Measurements from ENCODE around the gene QRICH2. TPM values are rescaled to one million over a fixed set of nuclear protein-coding genes. Genes with fewer than 3 reads are reported as not detected.

QRICH2 gene
- total RNA-seq, 2 experiments from 2014 or later = 1.7 to 2.0 TPM

DNA sequence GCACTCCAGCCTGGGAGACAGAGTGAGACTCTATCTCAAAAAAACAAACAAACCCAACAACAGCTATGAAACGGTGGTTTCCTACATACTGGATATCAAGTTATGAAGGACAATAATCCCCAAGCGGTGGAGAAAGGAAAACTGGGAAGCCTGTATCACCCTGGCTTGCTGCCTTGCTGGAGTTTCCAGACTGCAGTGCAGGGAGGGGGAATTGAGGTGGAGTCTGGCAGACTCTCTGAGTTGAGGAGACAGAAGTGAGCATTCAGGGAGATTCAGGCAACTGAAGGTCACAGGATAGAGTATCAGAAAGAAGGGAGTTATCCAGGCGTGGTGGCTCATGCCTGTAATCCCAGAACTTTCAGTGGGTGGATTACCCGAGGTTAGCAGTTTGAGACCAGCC lies 11.9 kb downstream of the QRICH2 start:
- POLR2A ChIA-PET = no interaction called here
- CTCF ChIA-PET = interaction anchor here (0.7 to 3.3 kb wide), 4 partner anchors 17 to 207 kb away, joined by 4 to 14 read pairs (median 6); no protein-coding TSS in a partner anchor

DNA sequence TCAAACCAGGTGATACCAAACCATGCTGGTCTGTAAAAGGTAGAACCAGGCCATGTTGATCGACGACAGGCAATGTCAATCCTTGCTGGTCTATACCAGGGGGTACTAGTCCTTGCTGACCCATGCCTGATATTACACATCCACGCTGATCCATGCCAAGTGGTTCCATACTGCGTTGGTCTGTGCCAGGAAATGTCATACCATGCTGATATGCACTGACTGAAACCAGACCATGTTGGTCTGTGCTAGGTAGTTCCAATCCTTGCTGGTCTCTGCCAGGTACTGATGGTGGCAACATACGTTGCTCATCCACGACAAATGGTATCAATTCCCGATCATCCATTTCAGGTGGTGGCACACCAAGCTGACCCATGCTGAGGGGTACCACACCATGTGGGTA lies 15.0 kb downstream of the QRICH2 start:
- ChIA-PET POLR2A (no interaction called here), CTCF (interaction anchor here (1.1 kb wide), 1 partner anchor 14 kb away, joined by 3 read pairs; no protein-coding TSS in a partner anchor)

DNA sequence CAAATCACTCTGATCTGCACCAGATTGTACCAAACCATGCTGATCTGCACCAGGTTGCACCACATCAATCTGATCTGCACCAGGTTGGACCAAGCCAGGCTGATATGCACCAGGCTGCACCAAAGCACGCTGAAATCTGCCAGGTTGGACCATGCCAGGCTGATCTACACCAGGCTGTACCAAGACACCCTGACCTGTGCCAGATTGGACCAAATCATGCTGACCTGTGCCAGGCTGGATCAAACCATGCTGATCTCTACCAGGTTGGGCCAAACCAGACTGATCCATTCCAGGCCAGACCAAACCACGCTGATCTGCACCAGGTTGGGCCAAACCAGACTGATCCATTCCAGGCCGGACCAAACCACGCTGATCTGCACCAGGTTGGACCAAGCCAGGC lies 15.5 kb downstream of the QRICH2 start:
- CTCF ChIA-PET = no interaction called here
- POLR2A ChIA-PET = no interaction called here

DNA sequence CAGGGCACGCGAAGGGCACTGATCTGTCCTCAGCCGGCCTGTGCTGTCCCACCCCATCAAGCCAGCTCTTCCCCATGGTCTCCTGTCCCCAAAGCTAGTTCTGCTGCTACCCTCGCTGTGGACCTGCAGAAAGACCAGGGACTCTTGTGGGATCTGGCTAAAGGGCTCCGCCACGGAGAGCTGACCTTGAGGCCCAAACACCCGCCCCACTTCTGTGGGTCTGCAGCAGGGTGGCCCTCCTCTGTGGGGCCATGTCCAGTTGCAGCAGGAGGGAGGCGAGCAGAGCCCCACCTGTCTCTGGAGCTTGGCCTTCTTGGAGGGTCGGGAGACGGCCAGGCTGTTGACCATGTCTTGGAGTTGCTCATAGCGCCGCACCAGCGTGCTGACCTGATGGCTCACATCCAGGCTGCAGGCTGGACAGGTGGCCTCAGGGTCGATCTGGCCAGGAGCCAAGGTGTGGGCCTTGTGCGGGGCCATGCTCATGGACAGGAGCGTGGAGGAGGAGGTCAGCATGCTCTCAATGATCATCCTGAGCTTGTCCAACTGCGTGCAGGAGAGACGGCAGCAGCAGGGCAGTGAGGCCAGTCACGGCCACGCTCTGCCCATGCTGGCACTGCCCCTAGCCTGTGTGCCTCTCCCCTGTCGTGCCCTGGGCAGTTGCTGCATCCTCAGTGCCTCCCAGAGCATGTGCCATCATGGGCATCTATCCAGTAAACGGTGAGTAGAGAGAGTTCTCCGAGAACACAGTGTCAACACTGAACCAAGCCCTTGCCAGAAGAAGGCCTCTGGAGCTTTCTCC lies 26.3 kb downstream of the QRICH2 start:
- CTCF ChIA-PET = interaction anchor here (3.9 to 5.3 kb wide), 3 partner anchors 16 to 163 kb away, joined by 14 to 122 read pairs (median 60); no protein-coding TSS in a partner anchor
- POLR2A ChIA-PET = no interaction called here

DNA sequence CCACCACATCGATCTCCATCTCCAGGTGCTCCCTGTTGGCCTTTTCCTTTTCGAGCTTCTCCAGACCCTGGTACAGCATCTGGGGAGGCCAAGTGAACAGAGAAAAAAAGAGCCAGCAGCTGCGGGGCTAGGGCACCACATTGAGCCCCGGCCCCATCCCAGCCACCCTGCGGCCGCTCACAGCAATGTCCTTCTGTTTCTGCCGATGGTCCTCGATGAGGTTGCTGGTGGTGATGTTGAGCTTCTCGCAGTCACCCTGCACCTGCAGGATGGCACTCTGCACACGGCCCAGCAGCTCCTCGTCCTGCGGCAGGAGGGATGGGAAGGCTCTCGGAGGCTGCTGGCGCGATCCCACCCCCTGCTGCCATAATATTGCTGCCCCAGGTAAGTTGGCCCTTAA lies 27.4 kb downstream of the QRICH2 start:
- ChIA-PET CTCF (interaction anchor here (1.1 to 5.3 kb wide), 12 partner anchors 12 to 186 kb away, joined by 3 to 122 read pairs (median 8); no protein-coding TSS in a partner anchor), POLR2A (interaction anchor here (0.9 to 1.3 kb wide), 2 partner anchors 19 to 384 kb away, joined by 3 read pairs; no protein-coding TSS in a partner anchor)

DNA sequence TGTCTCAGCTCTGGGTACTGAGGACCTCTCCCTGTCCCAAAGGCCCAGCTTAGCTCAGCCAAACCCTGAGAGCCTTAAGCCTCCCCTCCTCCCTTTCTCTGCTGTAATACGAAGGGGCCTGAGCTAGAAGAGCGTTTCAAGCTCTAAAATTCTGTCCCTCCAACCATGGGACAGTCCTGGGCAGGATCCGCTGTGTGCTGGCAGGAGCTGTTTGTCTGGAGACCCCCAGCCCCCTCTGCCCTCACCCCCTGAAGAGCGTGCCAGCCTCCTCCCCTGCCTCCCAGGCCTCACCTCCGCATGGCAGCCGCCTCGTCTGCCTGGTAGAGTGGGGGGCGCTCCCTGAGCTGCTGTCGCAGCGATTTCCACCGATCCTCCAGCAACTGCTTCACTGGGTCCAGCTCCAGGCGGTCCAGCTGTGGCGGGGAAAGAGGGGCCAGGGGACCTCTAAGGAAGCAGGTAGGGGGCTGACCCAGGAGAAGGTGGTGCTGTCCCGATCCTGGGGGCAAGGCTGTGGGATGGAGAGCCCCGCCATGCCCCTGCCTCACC lies 28.3 kb downstream of the QRICH2 start:
- ChIA-PET POLR2A (interaction anchor here (0.6 to 1.3 kb wide), 4 partner anchors 20 to 157 kb away, joined by 3 to 4 read pairs (median 4); no protein-coding TSS in a partner anchor), CTCF (interaction anchor here (0.6 to 5.3 kb wide), 63 partner anchors 8 to 268 kb away, joined by 3 to 122 read pairs (median 5); partner anchors contain the start of genes EXOC7 and FOXJ1)

DNA sequence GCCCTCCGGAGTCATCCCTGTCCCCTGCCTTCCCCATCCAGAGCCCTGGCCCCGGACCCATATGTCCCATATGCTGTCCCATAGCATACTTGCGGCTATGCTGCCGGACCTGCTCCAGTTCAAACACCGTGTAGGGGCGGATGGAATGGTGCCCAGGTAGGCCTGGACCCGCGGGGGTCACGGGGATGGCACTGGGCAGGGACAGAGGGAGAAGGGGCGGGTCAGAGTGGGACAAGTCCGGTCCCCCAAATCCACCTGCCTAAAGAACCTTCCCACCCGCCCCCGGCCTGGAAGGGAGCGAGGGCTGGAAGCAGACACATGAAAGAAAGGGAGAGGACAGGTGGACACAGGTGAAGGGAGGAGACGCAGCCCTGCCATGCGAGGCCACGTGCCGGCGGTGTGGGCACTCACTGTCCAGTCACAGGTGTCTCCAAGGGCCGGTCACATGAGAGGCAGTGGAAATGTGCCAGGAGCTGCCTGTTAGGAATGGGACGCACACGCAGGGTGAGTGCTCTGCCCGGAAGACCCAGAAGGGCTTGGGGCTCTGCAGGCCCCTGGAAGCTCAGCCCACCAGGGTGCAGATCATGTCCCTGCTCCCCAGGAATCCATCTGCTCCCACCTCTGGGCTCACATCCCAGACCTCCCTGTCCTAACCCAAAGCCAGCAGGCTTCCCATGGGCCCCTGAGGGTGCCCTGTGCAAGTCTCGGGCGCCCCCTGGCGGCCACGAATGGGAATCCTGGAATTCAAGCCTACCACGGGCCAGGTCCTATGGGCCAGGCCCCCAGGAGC lies 28.9 kb downstream of the QRICH2 start:
- POLR2A ChIA-PET = interaction anchor here (0.6 to 1.3 kb wide), 5 partner anchors 20 to 158 kb away, joined by 3 to 4 read pairs (median 3); no protein-coding TSS in a partner anchor
- CTCF ChIA-PET = interaction anchor here (0.6 to 5.3 kb wide), 64 partner anchors 9 to 268 kb away, joined by 3 to 122 read pairs (median 5); partner anchors contain the start of genes EXOC7 and FOXJ1

DNA sequence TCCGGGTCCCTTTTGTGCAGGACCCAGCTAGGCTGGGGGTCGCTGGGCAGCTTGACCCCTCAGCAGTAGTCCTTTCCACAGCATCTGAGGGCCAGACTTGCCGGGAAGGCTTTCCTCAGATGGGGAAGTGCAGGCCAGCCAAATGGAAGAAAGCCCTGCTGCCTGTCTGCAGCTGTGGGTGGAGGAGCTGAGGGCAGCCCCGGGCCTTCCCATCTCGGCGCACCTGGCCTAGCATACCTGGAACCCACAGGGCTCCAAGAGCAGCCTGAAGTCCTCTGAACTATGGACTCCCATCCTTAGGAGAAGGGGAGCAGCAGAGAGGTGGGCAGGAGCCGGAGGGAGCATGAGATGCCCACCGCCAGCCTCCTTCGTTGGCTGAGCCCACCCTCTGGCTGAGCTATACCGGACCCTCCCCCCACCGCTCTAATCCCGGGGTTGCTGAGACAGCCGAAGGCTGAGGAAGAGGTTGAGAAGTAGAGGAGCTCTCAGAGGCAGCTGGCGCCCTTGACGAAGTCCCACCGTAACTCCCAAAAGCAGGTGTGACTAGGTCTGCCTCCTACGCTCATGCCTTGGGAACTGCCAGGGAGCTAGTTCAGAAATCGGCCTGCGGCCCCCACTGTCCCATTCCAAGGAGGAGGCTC lies 29.7 kb downstream of the QRICH2 start:
- POLR2A ChIA-PET = interaction anchor here (0.8 kb wide), 1 partner anchor 157 kb away, joined by 3 read pairs; no protein-coding TSS in a partner anchor
- CTCF ChIA-PET = interaction anchor here (0.7 to 5.3 kb wide), 19 partner anchors 10 to 264 kb away, joined by 3 to 122 read pairs (median 11); partner anchors contain the start of gene EXOC7

DNA sequence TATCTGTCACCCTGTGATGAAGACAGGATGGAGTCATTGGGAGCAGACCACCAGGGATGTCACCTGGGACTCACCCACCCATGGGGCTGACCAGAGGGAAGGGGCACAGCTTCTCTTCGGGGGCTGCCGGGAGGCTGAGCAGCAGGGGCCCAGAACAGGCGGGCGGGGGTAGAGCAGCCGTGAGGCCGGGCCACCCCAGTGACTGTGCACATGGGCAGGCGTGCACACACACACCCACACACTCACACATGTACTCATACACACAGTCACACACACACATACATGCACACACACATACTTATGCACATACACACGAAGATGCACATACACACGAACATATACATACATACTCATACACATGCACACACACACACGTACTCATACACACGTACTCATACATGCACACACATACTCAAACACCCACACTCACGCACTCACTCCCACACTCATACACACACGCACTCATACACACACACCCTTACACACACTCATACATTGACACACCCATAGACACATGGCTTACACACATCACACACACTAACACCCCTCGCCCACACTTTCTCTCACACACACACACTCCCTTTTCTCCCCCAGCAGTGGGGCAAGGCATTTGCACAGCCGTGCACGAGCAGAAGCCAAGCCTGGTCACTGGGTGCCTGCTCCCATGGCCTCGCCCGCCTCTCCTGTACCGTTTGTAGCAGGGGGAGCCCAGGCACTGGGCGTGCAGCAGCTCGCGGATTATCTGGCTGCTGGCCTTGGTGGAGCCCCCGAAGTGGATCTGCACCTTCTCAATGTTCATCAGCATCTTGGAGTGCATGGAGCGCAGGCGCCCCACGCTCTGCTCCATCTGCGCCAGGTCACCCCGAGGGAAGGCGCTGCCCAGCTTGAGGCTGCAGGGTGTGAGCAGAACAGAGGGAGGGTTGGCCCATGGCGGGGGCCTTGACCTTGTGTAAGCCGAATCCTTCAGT lies 30.5 kb downstream of the QRICH2 start:
- POLR2A ChIA-PET = no interaction called here
- CTCF ChIA-PET = interaction anchor here (1.7 to 5.3 kb wide), 10 partner anchors 20 to 264 kb away, joined by 3 to 122 read pairs (median 14); no protein-coding TSS in a partner anchor

DNA sequence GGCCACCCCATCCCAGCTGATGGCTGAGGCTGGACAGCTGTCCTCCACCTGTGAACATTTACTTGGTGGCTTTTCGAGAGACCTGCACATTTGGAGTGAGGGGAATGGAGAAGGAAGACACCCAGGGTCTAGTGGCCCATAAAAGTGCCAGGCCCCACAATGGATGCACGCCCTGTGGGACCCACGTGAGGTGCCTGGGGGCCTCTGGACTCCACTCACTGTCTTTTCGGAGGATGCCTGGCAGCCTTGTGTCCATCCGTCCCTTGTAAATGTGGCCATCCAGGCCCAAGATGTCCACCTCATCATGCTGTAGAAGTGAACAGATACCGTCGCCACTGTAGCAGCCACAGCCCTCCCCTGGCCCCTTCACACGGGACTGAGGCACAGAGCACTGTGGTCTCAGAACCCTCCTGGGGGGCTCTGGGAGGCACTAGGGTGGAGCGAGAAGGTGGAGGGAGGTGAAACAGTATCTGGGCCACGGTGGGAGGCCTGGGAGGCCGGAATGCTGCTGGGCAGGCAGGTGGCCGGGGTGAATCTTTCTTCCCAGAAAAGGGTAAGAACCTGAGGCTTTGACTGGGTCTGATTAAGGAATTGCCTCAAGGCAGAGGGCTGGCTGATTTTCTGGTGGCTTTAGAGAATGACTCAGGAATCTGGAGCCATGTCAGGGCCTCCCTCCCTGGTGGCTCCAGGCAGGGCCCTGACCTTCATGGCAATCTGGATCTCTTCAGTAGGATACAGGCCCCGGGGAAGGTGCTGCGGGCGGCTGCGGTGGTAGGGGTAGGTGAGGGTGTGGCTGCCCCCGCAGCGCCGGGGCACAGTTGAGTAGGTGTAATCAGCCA lies 31.4 kb downstream of the QRICH2 start:
- CTCF ChIA-PET = interaction anchor here (0.5 to 5.3 kb wide), 2 partner anchors 95 to 155 kb away, joined by 3 to 60 read pairs; no protein-coding TSS in a partner anchor
- POLR2A ChIA-PET = interaction anchor here (0.8 kb wide), 1 partner anchor 20 kb away, joined by 4 read pairs; no protein-coding TSS in a partner anchor

DNA sequence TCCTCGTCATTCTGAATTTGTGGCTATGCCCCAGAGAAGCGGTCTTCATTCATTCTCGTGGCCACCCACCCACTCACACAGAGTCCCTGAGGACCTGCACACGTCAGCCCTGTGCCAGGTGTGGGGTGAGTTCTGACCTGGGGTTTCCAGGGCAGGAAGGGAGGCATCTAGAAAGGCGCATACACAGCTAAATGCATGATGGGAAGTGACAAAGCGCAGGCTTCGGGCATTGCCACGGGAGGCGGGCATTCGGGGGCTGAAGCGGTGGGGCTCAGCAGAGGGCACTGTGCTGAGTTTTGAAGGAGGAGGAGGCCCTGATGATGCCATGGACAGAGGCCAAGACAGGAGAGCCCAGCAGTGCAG lies 32.0 kb downstream of the QRICH2 start:
- POLR2A ChIA-PET = interaction anchor here (0.8 to 1.5 kb wide), 2 partner anchors 11 to 19 kb away, joined by 4 to 5 read pairs; partner anchors contain the start of gene UBALD2

DNA sequence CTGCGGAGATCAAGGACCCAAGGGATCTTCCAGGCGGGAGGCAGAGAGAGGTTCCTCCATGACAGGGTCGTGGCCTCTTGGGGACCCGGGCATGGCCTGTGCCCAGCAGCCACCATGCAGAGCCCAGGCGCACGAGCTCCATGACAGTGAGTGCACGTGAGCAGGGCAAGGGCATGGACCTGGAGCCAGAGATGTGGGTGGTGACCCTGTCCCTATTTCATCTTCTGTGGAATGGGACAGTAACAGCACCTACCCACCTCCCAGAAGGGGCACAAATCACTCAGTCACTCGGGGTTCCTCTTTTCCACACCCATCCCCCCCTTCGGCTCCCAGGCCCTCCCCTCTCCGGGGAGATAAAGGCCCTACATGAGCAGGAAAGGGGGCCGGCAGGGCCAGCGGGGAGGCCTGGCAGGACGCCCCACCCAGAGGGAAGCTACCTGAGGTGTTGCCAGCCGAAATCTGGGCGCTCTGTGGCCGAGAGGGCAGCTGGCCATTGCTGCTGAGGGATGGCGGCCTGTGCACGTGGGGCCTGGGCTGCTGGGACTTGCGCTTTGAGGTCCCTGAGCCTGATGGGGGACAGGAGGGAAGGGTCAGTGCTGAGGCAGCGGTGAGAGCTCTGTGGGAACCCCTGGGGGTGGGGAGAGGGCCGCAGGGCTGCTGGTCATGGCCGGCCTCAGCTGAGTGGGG lies 32.6 kb downstream of the QRICH2 start:
- POLR2A ChIA-PET = interaction anchor here (0.7 to 1.5 kb wide), 3 partner anchors 11 to 172 kb away, joined by 4 to 5 read pairs (median 4); partner anchors contain the start of genes EXOC7 and UBALD2
- CTCF ChIA-PET = interaction anchor here (0.6 to 1.9 kb wide), 8 partner anchors 28 to 263 kb away, joined by 3 to 7 read pairs (median 4); no protein-coding TSS in a partner anchor

More for the DNA sequence above, 32.0 kb downstream of the QRICH2 start:
- CTCF ChIA-PET = interaction anchor here (0.5 to 0.9 kb wide), 3 partner anchors 155 to 264 kb away, joined by 3 read pairs; no protein-coding TSS in a partner anchor

DNA sequence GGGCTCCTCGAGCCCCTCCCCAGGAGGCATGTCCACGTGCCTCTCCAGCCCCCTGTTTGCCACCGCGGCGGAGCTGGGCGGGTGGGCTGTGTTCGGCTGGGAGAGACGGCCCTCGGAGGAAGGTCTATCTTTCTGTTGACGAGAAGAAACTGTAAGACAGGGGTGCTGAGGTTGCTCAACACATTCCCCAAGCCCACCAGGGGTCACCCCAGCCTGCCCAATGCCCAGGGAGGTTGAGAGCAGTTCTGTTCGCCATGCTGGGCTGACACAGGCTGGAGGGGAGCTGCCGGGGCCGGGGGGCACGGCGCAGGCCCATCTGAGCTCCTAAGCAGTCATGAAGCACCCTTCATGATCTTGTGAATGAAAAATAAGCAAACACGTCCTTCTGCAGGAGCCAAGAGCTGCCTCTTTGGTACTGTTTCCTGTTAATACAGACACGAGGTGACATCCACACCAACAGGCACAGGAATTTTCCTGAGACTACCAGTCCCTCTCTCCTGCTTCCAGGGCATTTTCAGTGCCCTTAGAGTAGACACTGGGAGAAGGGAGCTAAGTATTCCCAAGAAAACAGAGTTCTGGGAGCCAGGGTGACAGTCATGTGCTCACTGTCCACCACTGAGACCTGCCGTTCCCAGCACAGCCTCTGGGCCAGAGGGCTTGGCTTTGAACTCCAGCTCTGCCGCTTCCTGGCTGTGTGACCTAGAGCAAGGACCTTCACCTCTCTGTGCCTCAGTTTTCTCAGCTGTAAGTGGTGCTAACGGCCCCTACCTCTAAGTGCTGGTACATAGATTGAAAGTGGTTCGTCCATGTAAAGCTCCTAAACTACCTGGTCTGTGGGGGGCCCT lies 33.7 kb downstream of the QRICH2 start:
- ChIA-PET CTCF (interaction anchor here (0.5 to 1.9 kb wide), 12 partner anchors 10 to 325 kb away, joined by 3 to 7 read pairs (median 5); no protein-coding TSS in a partner anchor), POLR2A (interaction anchor here (0.5 to 4.1 kb wide), 7 partner anchors 9 to 203 kb away, joined by 3 to 17 read pairs (median 5); partner anchors contain the start of gene UBALD2)

DNA sequence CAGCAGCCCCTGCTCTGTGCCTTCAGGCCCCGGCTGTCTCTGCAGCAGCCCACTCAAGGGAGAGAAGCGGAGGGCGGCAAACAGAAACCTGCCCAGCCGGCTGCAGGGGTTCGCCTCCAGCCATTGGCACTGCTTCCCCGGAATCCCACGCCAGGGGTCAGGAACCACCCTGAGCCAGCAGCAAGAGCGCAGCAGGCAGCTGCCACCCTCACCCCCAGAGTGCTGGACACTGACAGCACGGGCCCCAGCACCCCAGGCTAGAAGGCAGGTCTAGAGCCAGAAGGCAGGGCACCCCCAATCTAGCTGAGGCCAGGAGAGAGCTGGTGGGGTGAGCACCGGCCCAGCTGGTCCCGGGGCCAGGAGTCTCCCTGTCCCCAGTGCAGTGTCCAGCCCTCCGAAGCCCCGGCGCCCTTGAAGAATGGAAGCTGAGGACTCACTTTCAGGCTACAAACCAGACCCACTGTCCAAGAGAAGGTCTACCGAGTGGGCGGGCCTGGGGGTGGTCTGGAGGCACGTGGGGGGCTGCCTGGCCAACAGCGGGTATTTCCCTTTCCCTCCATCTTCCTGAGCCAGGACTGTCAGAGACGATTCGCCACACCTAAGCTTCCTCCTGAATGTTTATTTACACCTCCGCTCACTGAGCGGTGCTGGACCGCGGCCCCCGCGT lies 34.5 kb downstream of the QRICH2 start:
- CTCF ChIA-PET = interaction anchor here (0.5 to 1.9 kb wide), 12 partner anchors 10 to 326 kb away, joined by 3 to 8 read pairs (median 5); no protein-coding TSS in a partner anchor
- POLR2A ChIA-PET = interaction anchor here (0.7 to 6.3 kb wide), 8 partner anchors 10 to 202 kb away, joined by 3 to 49 read pairs (median 8); partner anchors contain the start of gene EXOC7
